ENCODE data around the gene STN1. TPM values are rescaled to one million over a fixed set of nuclear protein-coding genes. Genes with fewer than 3 reads are reported as not detected.

Gene STN1
- polyA plus RNA-seq, 10 donors = 19.0 to 24.5 (median 20.6) TPM

- DNase-seq = peak in 1 of 3 donors; percentile 45
Measured at GRCh38 chr10:103895411-103896186, 22.4 kb downstream of the STN1 start.

- DNase-seq = peak; percentile 38 to 79 (median 66)
Measured at GRCh38 chr10:103894441-103894864, 23.5 kb downstream of the STN1 start.

GRCh38 chr10:103893817-103894216, 24.2 kb downstream of the STN1 start:
- no peak for DNase-seq

- DNase-seq = no peak
Measured at GRCh38 chr10:103892181-103892580, 25.8 kb downstream of the STN1 start.

DNA sequence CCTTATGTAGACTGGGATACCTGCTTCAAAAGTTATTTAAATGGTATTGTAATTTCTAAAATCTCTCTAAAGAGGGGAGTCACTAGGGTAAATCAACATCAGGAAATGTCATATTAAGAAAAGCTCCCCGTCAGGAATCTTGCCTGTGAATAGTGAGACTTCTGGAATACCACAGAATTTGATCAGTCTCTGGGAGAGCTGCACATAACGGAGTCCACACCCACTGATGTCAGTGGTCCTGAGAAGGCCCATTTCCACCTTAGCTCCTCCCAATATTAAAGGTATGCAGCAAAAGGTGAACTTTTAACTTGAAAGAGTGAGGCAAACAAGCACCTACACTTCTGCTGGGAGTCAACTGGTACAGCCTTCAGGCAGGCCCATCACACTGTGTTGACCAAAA, 27.3 kb downstream of the STN1 start:
- DNase-seq = no peak

- no peak for DNase-seq
Measured at GRCh38 chr10:103890194-103890658, 27.8 kb downstream of the STN1 start.

GRCh38 chr10:103889121-103889720, 28.8 kb downstream of the STN1 start:
- DNase-seq = no peak

DNA sequence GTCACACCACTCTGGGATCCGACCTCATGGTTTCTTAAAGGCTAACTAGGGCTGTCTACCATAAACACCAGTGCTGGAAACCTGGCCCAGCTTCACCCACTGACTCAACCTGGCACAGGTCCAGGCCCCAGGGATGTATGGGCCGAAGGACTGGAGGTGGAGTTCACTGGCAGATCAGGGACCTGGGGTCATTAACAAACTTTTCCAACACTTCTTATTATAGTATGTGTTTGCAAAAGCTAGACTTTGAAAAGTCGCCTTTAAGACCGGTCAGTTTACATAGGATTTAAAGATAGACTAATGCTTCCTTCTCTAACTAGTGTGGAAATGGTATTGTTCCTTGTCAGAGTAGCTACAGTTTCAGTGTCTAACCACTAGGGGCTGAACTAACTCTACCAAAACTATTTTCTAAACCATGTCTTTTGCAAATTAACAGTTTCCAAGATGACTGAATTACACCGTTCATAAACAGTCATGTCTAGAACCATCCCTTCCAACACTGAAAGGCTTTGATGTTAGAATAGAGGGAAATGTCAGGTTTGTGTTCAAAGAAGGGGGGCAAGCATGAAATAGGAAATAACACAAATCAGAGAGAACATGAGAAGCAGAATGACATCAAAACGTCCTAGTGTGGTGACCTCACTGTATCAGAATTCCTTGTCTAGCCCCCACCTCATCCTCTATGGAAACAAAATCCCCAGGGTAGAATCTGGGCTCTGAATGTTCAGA, 29.7 kb downstream of the STN1 start:
- DNase-seq = peak; percentile 66 to 88 (median 67)

DNA sequence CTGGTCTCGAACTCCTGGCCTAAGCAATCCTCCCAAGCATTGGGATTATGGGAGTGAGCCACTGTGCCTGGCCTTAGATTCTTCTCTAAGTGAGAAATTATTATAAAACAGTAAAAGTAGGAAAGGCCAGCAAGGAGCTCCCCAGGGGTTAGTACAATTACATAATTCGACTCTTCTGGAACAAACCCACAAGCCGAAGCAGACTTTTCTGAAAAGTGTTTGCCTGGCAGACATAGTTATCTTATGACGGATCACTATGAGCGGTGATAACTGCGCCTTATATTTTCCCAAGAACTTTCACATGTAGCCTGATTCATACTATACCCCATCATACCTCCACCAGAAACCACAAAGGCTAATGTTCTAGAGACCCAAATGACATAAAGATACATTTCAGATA, 32.4 kb downstream of the STN1 start:
- peak in 1 of 3 donors; percentile 37 for DNase-seq

GRCh38 chr10:103884681-103885139, 33.3 kb downstream of the STN1 start:
- peak; percentile 45 to 78 (median 61) for DNase-seq

DNA sequence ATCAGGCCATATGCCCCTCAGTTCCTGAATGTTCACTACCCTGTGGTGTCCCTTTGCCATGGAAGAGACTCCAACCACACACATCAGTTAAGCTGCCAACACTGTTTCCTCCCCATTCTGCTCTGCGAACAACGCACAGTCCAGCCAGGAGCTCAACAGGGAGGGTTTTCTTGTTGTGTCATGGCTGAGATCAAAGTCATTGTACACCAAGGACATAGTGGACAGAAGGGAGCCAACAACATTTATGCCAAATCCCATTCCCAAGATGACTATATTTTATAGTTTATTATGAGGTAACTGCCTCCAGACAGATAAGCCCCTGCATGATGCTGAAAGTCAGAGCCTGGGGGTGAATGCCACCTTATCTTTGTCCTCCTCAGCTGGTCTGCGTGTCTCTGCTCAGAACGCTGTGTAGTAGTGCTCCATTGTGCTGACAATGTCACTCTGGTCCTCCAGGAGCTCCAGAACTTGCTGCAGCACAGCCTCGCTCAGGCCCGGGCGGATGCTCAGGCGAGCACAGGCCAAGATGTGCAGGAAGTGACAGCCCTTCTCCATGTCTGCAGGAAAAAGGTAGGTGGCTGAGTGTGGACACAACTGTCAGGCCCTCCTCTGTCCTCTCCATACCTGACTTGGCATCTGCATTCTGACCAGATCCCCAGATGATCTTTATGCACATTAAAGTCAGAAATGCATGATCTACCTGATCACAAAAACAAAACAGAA, 35.5 kb downstream of the STN1 start:
- DNase-seq = no peak

DNA sequence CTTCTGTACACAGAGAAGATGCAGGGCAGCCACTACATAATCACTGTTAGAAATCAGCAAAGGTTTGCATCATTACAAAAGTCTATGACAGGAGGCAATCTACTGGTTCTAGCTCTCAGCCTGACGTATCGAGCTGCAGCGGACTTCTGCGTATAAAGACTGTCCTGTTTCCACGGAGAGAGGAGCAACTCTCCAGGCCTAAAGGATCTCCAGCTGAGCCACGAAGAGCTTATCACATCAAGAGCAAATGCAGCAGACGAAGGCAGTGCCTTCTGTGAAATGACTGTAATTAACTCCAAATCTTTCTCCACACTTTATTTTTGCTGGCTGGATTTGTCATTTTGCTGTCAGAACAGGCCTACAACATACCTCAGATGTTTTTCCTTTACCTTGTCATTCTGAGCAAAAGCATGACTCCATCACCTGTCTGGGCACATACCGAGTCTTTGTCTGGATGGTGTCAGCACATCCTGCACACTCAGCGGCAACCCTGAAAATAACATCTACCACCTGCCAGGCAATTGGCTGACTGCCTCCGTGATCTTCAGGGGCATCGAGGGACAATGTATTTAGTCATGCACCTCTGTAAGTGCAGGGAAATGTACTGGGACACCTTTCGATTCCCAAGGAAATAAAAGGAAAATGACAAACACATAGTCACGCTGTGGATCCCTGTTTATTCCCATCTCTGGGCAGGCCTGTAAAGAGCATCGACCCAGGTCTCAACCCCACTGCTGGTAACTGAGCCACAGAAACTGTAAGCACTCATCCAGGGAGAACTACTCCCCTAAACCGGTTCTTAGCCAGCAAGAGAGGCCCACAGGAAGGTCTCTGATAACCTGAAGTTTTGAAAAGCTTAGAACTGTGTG, 36.3 kb downstream of the STN1 start:
- no peak for DNase-seq

DNA sequence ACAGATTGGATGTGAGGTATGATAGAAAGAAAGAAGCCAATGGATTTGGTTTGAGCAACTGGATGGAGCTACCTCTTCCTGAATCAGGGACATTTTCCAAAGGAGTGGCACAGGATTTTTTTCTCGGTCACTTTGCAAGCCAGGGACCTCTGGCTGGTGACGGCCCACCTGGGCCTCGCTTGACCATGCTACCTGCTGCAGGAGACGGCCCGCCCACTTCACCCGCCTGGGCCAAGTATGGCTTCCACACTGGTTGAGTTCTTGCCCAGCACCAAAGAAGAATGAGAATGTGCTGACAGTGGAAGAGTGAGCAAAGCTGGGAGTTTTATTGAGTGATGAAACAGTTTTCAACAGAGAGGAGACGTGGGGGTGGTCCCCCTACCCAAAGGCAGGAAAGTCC, 38.2 kb downstream of the STN1 start:
- DNase-seq = no peak

DNA sequence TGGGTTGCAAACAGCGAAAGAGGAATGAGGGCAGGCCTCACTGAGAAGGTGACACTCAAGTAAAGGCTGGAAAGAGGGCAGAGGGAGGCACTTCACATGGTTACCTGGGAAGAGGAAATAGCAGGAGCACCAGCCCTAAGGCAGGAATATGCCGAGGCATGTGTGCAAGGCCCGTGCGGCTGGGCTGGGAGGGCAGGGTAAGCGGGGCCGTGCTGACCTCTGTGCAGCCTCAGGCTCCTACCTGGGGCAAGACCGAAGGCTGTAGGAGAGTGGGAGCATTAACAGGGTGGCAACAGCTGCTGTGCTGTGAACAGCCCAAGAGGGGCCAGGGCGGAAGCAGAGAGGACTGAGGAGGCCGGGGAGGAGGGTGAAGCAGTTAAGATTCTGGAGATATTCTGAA, 38.6 kb downstream of the STN1 start:
- DNase-seq = no peak

DNA sequence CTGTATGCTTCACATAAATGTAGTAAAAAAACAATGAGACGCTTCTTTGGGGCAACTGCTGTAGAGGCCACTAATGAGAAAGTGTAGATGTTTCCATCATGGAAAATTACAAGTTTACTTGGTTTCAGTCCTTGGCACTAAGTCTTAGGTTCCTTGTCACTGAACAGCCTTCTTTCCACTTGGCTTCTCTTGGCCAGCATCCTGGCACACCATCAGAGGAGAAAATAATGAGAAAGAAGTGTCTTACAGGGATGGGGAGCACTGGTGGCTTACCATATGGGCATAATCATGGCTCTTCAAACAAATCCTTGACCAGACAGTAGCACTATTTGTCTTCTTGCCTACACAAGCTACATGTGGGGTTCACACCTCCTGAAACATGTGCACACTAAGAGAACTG, 40.1 kb downstream of the STN1 start:
- no peak for DNase-seq

- no peak for DNase-seq
Measured at GRCh38 chr10:103876155-103876554, 41.8 kb downstream of the STN1 start.

- no peak for DNase-seq
Measured at GRCh38 chr10:103874730-103875129, 43.3 kb downstream of the STN1 start.

DNA sequence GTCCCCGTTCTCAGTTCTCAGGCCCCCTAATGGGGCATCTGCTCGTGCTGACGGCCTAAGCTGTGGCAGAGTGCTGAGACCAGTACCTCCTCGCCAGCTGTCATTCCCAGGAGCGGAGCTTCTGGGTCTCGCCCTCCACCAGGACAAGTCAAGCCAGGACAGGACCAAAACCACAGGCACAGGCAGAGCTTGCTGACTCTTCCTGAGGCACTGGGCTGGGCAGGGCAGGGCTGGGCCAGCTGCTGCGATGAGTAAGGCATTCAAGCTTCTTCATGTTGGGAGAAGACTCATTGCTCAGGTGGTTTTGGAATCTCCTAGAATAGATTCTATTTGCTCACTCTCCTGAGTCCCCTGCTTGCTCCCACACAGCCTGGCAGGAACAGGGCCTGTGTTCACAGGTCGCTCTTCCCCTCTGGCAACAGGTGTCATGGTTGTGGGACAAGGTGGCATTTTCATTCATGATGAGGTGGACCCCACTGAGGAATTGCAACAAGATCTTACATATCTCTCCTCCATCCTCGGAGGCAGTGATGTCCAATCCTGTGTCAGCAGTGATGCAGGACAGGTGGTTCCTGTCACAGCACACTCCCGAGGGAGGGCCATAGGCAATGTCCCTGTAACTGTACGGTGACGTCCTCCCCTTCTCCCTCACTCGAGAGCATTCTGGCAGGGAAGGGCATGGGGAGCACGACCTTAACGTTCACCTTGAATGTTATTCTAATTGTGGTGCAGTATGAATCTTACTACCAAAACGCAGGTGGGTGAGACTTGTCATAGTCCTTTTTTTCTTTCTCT, 45.6 kb downstream of the STN1 start:
- DNase-seq = no peak

DNA sequence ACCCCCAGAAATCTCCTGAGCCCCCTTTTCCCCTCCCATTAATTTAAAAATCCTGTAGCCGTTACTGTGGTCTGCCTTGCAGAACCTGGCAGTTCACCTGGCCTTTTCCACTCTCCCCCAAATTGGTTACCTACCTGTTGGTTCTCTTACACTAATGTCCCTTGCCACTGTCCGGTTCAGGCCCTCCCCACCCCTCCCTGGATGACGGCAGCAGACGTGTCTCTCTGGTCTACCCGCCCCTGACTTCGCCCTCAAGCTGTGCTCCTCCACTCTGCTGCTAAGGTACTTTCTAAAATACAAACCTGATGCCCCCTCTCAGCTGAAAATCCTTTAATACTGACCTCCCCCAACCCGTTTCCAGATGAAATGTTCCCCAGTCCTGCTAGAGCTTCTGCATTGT, 47.0 kb downstream of the STN1 start:
- DNase-seq = no peak

DNA sequence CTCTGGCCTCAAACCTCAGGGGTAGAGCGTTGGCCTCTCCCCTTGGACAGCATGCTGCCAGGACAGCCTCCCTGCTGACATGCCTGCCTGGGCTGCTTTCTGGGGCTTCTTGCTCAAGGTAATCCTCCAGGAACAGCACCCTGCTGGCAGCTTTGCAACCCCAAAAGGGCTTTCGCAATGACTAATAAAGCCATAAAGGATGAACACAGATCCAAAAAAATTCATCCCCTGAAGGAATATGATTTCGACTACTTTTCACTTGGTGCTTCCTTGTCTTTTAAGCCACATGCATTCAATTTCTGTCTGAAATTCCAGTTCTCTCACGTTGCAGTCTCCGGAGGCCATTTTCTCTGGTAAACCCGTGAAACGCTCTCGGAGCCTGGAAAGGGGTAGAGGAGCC, 47.5 kb downstream of the STN1 start:
- DNase-seq = peak in 1 of 3 donors; percentile 43
